RWPE1 (cell line): ENCODE measurements around the gene MRPL37.
"Not testable (repeated sequence)": the region's sequence is repeated elsewhere in the genome, so short reads cannot be mapped to it uniquely, and the experiment has no call there.

Source experiments
- CTCF ChIA-PET: fragments of 350-600 bp; sonication (Branson Sonifier 250); formaldehyde crosslinking; extraction: SDS; loops from one replicate; lab custom pipeline; 2021; lab: Yijun Ruan, JAX
- POLR2A ChIA-PET: fragments of 400-600 bp; formaldehyde crosslinking; extraction: SDS; loops from one replicate; lab custom pipeline; 2020; ENCODE audit warnings: antibody characterized with exemption; ENCODE audit not compliant: low non-redundant PET; lab: Yijun Ruan, JAX
- DNase-seq: peaks from one replicate; pipeline ENCODE4 v3.0.0; 2012; ENCODE audit warnings: low spot score
- H3K27ac ChIP-seq: fragments of 450-650 bp; 2 replicates; pipeline ENCODE4 v1.5.1; 2017
- CTCF ChIP-seq: fragments of 450-650 bp; conservative IDR thresholded peaks from 2 replicates; pipeline ENCODE4 v1.5.1; 2017; ENCODE audit warnings: low read depth, mild to moderate bottlenecking

The MRPL37 gene

GRCh38 chr1:54225986-54226559, 26.1 kb downstream of the MRPL37 start:
- CTCF ChIA-PET: interaction anchor here (0.6 kb wide), 2 partner anchors 60 to 172 kb away, joined by 3 read pairs; no protein-coding TSS in a partner anchor
- no peak for TF ChIP-seq CTCF
- POLR2A ChIA-PET: no interaction called here
- no peak overlapping the region for H3K27ac ChIP-seq
- DNase-seq: no peak

GRCh38 chr1:54227091-54227602, 27.2 kb downstream of the MRPL37 start:
- ChIA-PET POLR2A (no interaction called here), CTCF (no interaction called here)
- peak; percentile 30 for DNase-seq
- peak overlapping the region; percentile 74 for H3K27ac ChIP-seq
- TF ChIP-seq CTCF: no peak

- POLR2A ChIA-PET: no interaction called here
These were observed 27.9 kb downstream of the MRPL37 start for GRCh38 chr1:54227891-54228310.

GRCh38 chr1:54228638-54229079, 28.7 kb downstream of the MRPL37 start:
- no peak for DNase-seq
- TF ChIP-seq CTCF: no peak
- H3K27ac ChIP-seq: peak overlapping the region; percentile 74
- POLR2A ChIA-PET: no interaction called here
- CTCF ChIA-PET: interaction anchor here (0.6 to 1.2 kb wide), 2 partner anchors 11 to 960 kb away, joined by 6 read pairs; no protein-coding TSS in a partner anchor

More at GRCh38 chr1:54227891-54228310, 27.9 kb downstream of the MRPL37 start:
- H3K27ac ChIP-seq: peak overlapping the region; percentile 74
- CTCF ChIA-PET: interaction anchor here (0.6 kb wide), 1 partner anchor 961 kb away, joined by 6 read pairs; no protein-coding TSS in a partner anchor
- TF ChIP-seq CTCF: no peak
- DNase-seq: no peak

GRCh38 chr1:54229281-54229891, 29.4 kb downstream of the MRPL37 start:
- CTCF ChIA-PET: interaction anchor here (0.7 to 1.4 kb wide), 4 partner anchors 10 to 624 kb away, joined by 3 to 7 read pairs (median 5); no protein-coding TSS in a partner anchor
- DNase-seq: peak; percentile 18
- peak overlapping the region; percentile 74 for H3K27ac ChIP-seq
- POLR2A ChIA-PET: no interaction called here
- no peak for TF ChIP-seq CTCF

- no peak overlapping the region for H3K27ac ChIP-seq
- CTCF ChIA-PET: interaction anchor here (0.6 to 1.4 kb wide), 2 partner anchors 60 to 259 kb away, joined by 3 to 7 read pairs; no protein-coding TSS in a partner anchor
- POLR2A ChIA-PET: no interaction called here
- no peak for TF ChIP-seq CTCF
- no peak for DNase-seq
These were observed 30.8 kb downstream of the MRPL37 start for GRCh38 chr1:54230507-54231339.

- CTCF ChIA-PET, POLR2A ChIA-PET, H3K27ac ChIP-seq, DNase-seq: not testable (repeated sequence)
These were observed 33.2 kb downstream of the MRPL37 start for GRCh38 chr1:54233196-54233595.
